HL-60 (cell line): ENCODE measurements around the gene RTP2.

Experiments
- CTCF ChIP-seq: IDR thresholded peaks from one replicate; pipeline ENCODE4 v1.5.1; 2011; ENCODE audit warnings: low read length, control low read depth, inconsistent platforms; ENCODE audit not compliant: insufficient read depth
- GABPA ChIP-seq: IDR thresholded peaks from 2 replicates; pipeline ENCODE4 v1.6.1; 2012; ENCODE audit warnings: low read depth

GRCh38 chr3:187705164-187705563 is 2.8 kb upstream of the RTP2 start:
- TF ChIP-seq CTCF (no peak), GABPA (no peak)
